Fibroblast of peridontal ligament (primary cell): ENCODE measurements around the gene LUC7L2.
A peak's percentile ranks its signal among the peaks of the same experiment; 100 is the strongest.
"Not testable (repeated sequence)": the region's sequence is repeated elsewhere in the genome, so short reads cannot be mapped to it uniquely, and the experiment has no call there.

Source experiments
- DNase-seq: peaks from one replicate; pipeline ENCODE4 v3.0.0-alpha.2; 2010; ENCODE audit errors: extremely low read depth

LUC7L2 gene

GRCh38 chr7:139355320-139355719 lies 4.4 kb upstream of the LUC7L2 start:
- peak; percentile 40 for DNase-seq

- not testable (repeated sequence) for DNase-seq
These were observed 1.8 kb upstream of the LUC7L2 start for GRCh38 chr7:139357729-139358506.

GRCh38 chr7:139358541-139359365 lies 941 bp upstream of the LUC7L2 start:
- DNase-seq = peak; percentile 45

GRCh38 chr7:139360210-139360947 lies 685 bp downstream of the LUC7L2 start:
- DNase-seq = peak; percentile 86

- no peak for DNase-seq
These were observed 1.2 kb downstream of the LUC7L2 start for GRCh38 chr7:139360948-139361307.

- DNase-seq = no peak
These were observed 1.8 kb downstream of the LUC7L2 start for GRCh38 chr7:139361523-139361922.

- peak; percentile 15 for DNase-seq
These were observed 2.6 kb downstream of the LUC7L2 start for GRCh38 chr7:139362302-139362701.

- DNase-seq = no peak
These were observed 3.3 kb downstream of the LUC7L2 start for GRCh38 chr7:139362981-139363380.

GRCh38 chr7:139365336-139365735 lies 5.6 kb downstream of the LUC7L2 start:
- DNase-seq = no peak

GRCh38 chr7:139366400-139366799 lies 6.7 kb downstream of the LUC7L2 start:
- no peak for DNase-seq

- DNase-seq = no peak
These were observed 7.9 kb downstream of the LUC7L2 start for GRCh38 chr7:139367438-139368155.

- DNase-seq = no peak
These were observed 10.7 kb downstream of the LUC7L2 start for GRCh38 chr7:139370301-139370942.

- DNase-seq = no peak
These were observed 11.2 kb downstream of the LUC7L2 start for GRCh38 chr7:139370943-139371313.

GRCh38 chr7:139374246-139374645 lies 14.6 kb downstream of the LUC7L2 start:
- no peak for DNase-seq

- no peak for DNase-seq
These were observed 22.7 kb downstream of the LUC7L2 start for GRCh38 chr7:139382439-139382838.

GRCh38 chr7:139384611-139385010 lies 24.9 kb downstream of the LUC7L2 start:
- no peak for DNase-seq

GRCh38 chr7:139387594-139387993 lies 27.9 kb downstream of the LUC7L2 start:
- DNase-seq = no peak

- no peak for DNase-seq
These were observed 29.4 kb downstream of the LUC7L2 start for GRCh38 chr7:139389091-139389490.

- DNase-seq = no peak
These were observed 30.1 kb downstream of the LUC7L2 start for GRCh38 chr7:139389774-139390173.

- DNase-seq = no peak
These were observed 34.0 kb downstream of the LUC7L2 start for GRCh38 chr7:139393621-139394211.

GRCh38 chr7:139394540-139394939 lies 34.8 kb downstream of the LUC7L2 start:
- no peak for DNase-seq
